WTC11 (cell line): ENCODE data around the gene SLC2A4RG. TPM values are rescaled to one million over a fixed set of nuclear protein-coding genes. Genes with fewer than 3 reads are reported as not detected.

Experiments used
- ATAC-seq: fragments of 200-7000 bp; cut with Tn5 transposase; 2 replicates; pipeline ENCODE4 v1.10.0; 2021; ENCODE audit warnings: mild to moderate bottlenecking, moderate library complexity
- CTCF ChIA-PET: fragments of 300-600 bp; sonication (Branson Sonifier 250); formaldehyde crosslinking; loops from one replicate; lab custom pipeline; 2021; ENCODE audit warnings: antibody characterized with exemption; lab: Charles Lee
- POLR2A ChIA-PET: fragments of 350-600 bp; sonication (Branson Sonifier 250); formaldehyde crosslinking; loops from one replicate; lab custom pipeline; 2021; ENCODE audit warnings: antibody characterized with exemption; lab: Charles Lee
- DNase-seq: peaks from one replicate; pipeline ENCODE4 v3.0.0; 2021; ENCODE audit warnings: low spot score
- H3K27ac Mint-ChIP-seq: 2 replicates; pipeline ENCODE4 v1.8.0; 2021; ENCODE audit warnings: mixed read lengths
- H3K27me3 Mint-ChIP-seq: 2 replicates; pipeline ENCODE4 v1.8.0; 2021; ENCODE audit warnings: low read depth, mild to moderate bottlenecking, moderate library complexity, mixed read lengths
- H3K36me3 Mint-ChIP-seq: 2 replicates; pipeline ENCODE4 v1.8.0; 2021; ENCODE audit warnings: mixed read lengths
- H3K4me1 Mint-ChIP-seq: 2 replicates; pipeline ENCODE4 v1.8.0; 2022; ENCODE audit warnings: mixed read lengths
- H3K4me3 Mint-ChIP-seq: 2 replicates; pipeline ENCODE4 v1.8.0; 2021; ENCODE audit warnings: mild to moderate bottlenecking, moderate library complexity, mixed read lengths
- H3K9me3 Mint-ChIP-seq: 2 replicates; pipeline ENCODE4 v1.8.0; 2021; ENCODE audit warnings: mixed read lengths
- ATF3 ChIP-seq: sonication (generic); formaldehyde crosslinking; conservative IDR thresholded peaks from 2 replicates; pipeline ENCODE4 v1.8.1; 2022; ENCODE audit warnings: mild to moderate bottlenecking, missing genetic modification reagents
- ATF6 ChIP-seq: sonication (generic); formaldehyde crosslinking; IDR thresholded peaks from 2 replicates; pipeline ENCODE4 v1.8.1; 2023; ENCODE audit warnings: mild to moderate bottlenecking, missing genetic modification reagents
- CDX4 ChIP-seq: fragments of 250-450 bp; sonication (Bioruptor Pico); IDR thresholded peaks from 2 replicates; pipeline ENCODE4 v1.9.0; 2021; ENCODE audit warnings: moderate library complexity, mild to moderate bottlenecking, inconsistent platforms, borderline replicate concordance
- CTCF ChIP-seq: fragments of 200-600 bp; IDR thresholded peaks from 2 replicates; pipeline ENCODE4 v1.8.0; 2022; ENCODE audit warnings: antibody characterized with exemption
- E2F1 ChIP-seq: sonication (generic); formaldehyde crosslinking; IDR thresholded peaks from 2 replicates; pipeline ENCODE4 v1.8.0; 2022; ENCODE audit warnings: mild to moderate bottlenecking, missing genetic modification reagents
- EMX1 ChIP-seq: fragments of 250-450 bp; sonication (Bioruptor Pico); IDR thresholded peaks from 2 replicates; pipeline ENCODE4 v1.8.0; 2021; ENCODE audit warnings: mild to moderate bottlenecking
- IRF2 ChIP-seq: sonication (generic); formaldehyde crosslinking; IDR thresholded peaks from 2 replicates; pipeline ENCODE4 v1.8.0; 2022; ENCODE audit warnings: low read depth, missing genetic modification reagents, borderline replicate concordance
- KAT7 ChIP-seq: sonication (generic); formaldehyde crosslinking; IDR thresholded peaks from 2 replicates; pipeline ENCODE4 v1.8.1; 2023; ENCODE audit warnings: missing genetic modification reagents, mild to moderate bottlenecking, borderline replicate concordance
- NFE2L1 ChIP-seq: sonication (generic); formaldehyde crosslinking; IDR thresholded peaks from 2 replicates; pipeline ENCODE4 v1.8.1; 2023; ENCODE audit warnings: missing genetic modification reagents
- NR1H2 ChIP-seq: sonication (generic); formaldehyde crosslinking; IDR thresholded peaks from 2 replicates; pipeline ENCODE4 v1.9.0; 2021; ENCODE audit warnings: mild to moderate bottlenecking, moderate library complexity, missing genetic modification reagents
- NR3C1 ChIP-seq: sonication (generic); formaldehyde crosslinking; conservative IDR thresholded peaks from 2 replicates; pipeline ENCODE4 v1.8.1; 2023; ENCODE audit warnings: low read depth, mild to moderate bottlenecking, missing genetic modification reagents
- PRRX2 ChIP-seq: fragments of 250-450 bp; sonication (Bioruptor Pico); IDR thresholded peaks from 2 replicates; pipeline ENCODE4 v1.8.0; 2021; ENCODE audit warnings: mild to moderate bottlenecking
- SMAD4 ChIP-seq: sonication (generic); formaldehyde crosslinking; IDR thresholded peaks from 2 replicates; pipeline ENCODE4 v1.8.0; 2022; ENCODE audit warnings: mild to moderate bottlenecking, missing genetic modification reagents
- SOX15 ChIP-seq: fragments of 250-450 bp; sonication (Bioruptor Pico); IDR thresholded peaks from 2 replicates; pipeline ENCODE4 v1.9.0; 2021; ENCODE audit warnings: mild to moderate bottlenecking
- TCF7 ChIP-seq: sonication (generic); formaldehyde crosslinking; IDR thresholded peaks from 2 replicates; pipeline ENCODE4 v1.8.0; 2022; ENCODE audit warnings: mild to moderate bottlenecking, low read depth, missing genetic modification reagents, moderate library complexity
- TEAD1 ChIP-seq: sonication (generic); formaldehyde crosslinking; IDR thresholded peaks from 2 replicates; pipeline ENCODE4 v1.8.0; 2022; ENCODE audit warnings: mild to moderate bottlenecking, missing genetic modification reagents
- TEAD4 ChIP-seq: sonication (generic); formaldehyde crosslinking; IDR thresholded peaks from 2 replicates; pipeline ENCODE4 v1.8.0; 2022; ENCODE audit warnings: mild to moderate bottlenecking, missing genetic modification reagents
- ZNF317 ChIP-seq: sonication (generic); formaldehyde crosslinking; IDR thresholded peaks from 2 replicates; pipeline ENCODE4 v1.8.1; 2023; ENCODE audit warnings: low read depth, mild to moderate bottlenecking, moderate library complexity, missing genetic modification reagents, borderline replicate concordance
- ZNF425 ChIP-seq: fragments of 250-450 bp; sonication (Bioruptor Pico); conservative IDR thresholded peaks from 2 replicates; pipeline ENCODE4 v1.9.0; 2021; ENCODE audit warnings: mild to moderate bottlenecking
- ZNF512 ChIP-seq: sonication (generic); formaldehyde crosslinking; IDR thresholded peaks from 2 replicates; pipeline ENCODE4 v1.8.1; 2022; ENCODE audit warnings: missing genetic modification reagents, borderline replicate concordance
- total RNA-seq: library from RNA; stranded (reverse); gene quantifications from 3 replicates; pipeline ENCODE4 v1.2.3, GENCODE V29; 2021

SLC2A4RG gene
- total RNA-seq, 1 experiment from 2014 or later = 43.3 TPM

GRCh38 chr20:63734111-63734945 is 5.2 kb upstream of the SLC2A4RG start:
- no peak overlapping the region for H3K4me3 Mint-ChIP-seq
- H3K27me3 Mint-ChIP-seq = no peaks in the 10 kb centered on the region
- H3K36me3 Mint-ChIP-seq = peaks cover 8% of the 10 kb centered on the region; the same call in 1 of the 2 replicates
- POLR2A ChIA-PET = no interaction called here
- ATAC-seq = no peak
- no peak for DNase-seq
- TF ChIP-seq ZNF512 (CRISPR knock-in tag) = no peak
- no peak for TF ChIP-seq IRF2
- TF ChIP-seq CDX4 (CRISPR knock-in tag) = no peak
- TF ChIP-seq ATF6 (CRISPR knock-in tag) = no peak
- no peak for TF ChIP-seq ZNF317 (CRISPR knock-in tag)
- no peak for TF ChIP-seq TEAD1 (CRISPR knock-in tag)
- TF ChIP-seq TEAD4 (CRISPR knock-in tag) = no peak
- TF ChIP-seq EMX1 (CRISPR knock-in tag) = no peak
- no peak for TF ChIP-seq SOX15 (CRISPR knock-in tag)
- no peak for TF ChIP-seq NR3C1 (CRISPR knock-in tag)
- no peak for TF ChIP-seq PRRX2
- no peak for TF ChIP-seq TCF7 (CRISPR knock-in tag)
- no peak for TF ChIP-seq NR1H2 (CRISPR knock-in tag)
- no peak for TF ChIP-seq E2F1 (CRISPR knock-in tag)
- TF ChIP-seq NFE2L1 (CRISPR knock-in tag) = no peak
- no peak for TF ChIP-seq SMAD4 (CRISPR knock-in tag)
- no peak for TF ChIP-seq ATF3
- H3K27ac Mint-ChIP-seq = no peak overlapping the region; the same call in 1 of the 2 replicates
- CTCF ChIA-PET = interaction anchor here (3.1 kb wide), 1 partner anchor 41 kb away, joined by 14 read pairs; no protein-coding TSS in a partner anchor
- no peaks in the 10 kb centered on the region for H3K4me1 Mint-ChIP-seq
- H3K9me3 Mint-ChIP-seq = no peaks in the 10 kb centered on the region

GRCh38 chr20:63734946-63735858 is 4.4 kb upstream of the SLC2A4RG start:
- peaks cover 8% of the 10 kb centered on the region; the same call in 1 of the 2 replicates for H3K36me3 Mint-ChIP-seq
- no peaks in the 10 kb centered on the region for H3K4me1 Mint-ChIP-seq
- ChIA-PET CTCF (interaction anchor here (1.7 to 3.1 kb wide), 2 partner anchors 28 to 40 kb away, joined by 7 to 14 read pairs; partner anchors contain the start of genes ARFRP1 and ZGPAT), POLR2A (no interaction called here)
- no peak for ATAC-seq
- H3K27me3 Mint-ChIP-seq = no peaks in the 10 kb centered on the region
- H3K9me3 Mint-ChIP-seq = no peaks in the 10 kb centered on the region
- H3K27ac Mint-ChIP-seq = no peak overlapping the region
- no peak for DNase-seq
- H3K4me3 Mint-ChIP-seq = no peak overlapping the region
- TF ChIP-seq ZNF425 (CRISPR knock-in tag) (no peak), CTCF (no peak), KAT7 (CRISPR knock-in tag) (no peak)
